Measurements from ENCODE around the gene EFNA2.
"Not testable (repeated sequence)": the region's sequence is repeated elsewhere in the genome, so short reads cannot be mapped to it uniquely, and the experiment has no call there.

EFNA2 gene

DNA sequence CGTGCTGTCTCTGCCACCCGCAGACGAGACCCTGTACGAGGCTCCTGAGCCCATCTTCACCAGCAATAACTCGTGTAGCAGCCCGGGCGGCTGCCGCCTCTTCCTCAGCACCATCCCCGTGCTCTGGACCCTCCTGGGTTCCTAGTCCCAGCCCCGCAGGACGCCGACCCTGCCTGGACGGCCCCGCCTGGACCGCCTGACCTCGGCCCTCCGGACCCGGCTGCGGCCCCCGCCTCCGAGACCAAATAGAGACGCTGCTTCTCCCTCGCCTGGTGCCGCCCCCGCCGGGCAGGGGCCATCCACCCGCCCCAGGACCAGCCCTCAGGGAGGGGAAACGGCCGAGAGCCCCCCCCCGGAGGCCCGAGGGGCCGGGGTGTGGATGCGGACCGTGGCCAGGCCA lies 14.1 kb downstream of the EFNA2 start:
- TF ChIP-seq, protein P1, sequence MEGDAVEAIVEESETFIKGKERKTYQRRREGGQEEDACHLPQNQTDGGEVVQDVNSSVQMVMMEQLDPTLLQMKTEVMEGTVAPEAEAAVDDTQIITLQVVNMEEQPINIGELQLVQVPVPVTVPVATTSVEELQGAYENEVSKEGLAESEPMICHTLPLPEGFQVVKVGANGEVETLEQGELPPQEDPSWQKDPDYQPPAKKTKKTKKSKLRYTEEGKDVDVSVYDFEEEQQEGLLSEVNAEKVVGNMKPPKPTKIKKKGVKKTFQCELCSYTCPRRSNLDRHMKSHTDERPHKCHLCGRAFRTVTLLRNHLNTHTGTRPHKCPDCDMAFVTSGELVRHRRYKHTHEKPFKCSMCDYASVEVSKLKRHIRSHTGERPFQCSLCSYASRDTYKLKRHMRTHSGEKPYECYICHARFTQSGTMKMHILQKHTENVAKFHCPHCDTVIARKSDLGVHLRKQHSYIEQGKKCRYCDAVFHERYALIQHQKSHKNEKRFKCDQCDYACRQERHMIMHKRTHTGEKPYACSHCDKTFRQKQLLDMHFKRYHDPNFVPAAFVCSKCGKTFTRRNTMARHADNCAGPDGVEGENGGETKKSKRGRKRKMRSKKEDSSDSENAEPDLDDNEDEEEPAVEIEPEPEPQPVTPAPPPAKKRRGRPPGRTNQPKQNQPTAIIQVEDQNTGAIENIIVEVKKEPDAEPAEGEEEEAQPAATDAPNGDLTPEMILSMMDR (conservative IDR thresholded peaks at IDR 0.05; ENCODE audit: low read depth, low read length) = no peak
- DNase-seq (ENCODE audit: low read depth) = no peak

DNA sequence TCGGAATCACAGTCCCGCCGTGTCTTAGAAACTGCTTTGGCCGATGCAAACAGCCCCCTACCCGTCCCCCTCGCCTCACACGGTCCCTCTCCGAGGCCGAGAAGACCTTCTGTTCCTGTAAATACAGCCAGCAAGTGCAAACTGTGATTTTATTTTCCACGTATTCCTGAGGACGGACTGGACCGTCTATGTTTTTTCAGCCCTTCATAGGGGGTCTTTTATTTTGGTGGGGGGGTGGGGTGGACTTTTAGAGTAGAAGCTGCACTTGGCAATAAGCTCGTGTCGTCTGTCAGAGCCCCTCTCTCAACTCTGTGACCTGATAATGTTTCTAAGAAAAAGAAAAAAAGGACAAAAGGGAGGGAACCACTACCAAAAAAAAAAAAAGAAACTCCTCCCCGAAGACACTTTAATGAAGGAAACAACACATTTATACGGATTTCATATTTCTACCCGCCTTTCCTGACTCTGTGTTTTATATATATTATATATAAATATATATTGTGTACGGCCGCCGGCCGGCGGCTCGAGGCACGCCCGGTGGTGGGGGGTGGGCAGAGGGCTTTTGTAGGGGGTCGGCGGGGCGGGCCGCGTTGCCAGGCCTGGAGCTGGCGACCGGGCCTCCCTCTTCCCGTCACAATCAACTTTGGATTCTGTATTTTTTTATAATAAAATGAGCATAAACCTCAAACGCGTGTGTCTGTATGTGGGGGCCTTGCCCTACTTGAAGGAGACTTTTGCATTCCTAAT lies 15.2 kb downstream of the EFNA2 start:
- no peak for DNase-seq (ENCODE audit: low read depth)
- no peak overlapping the region for H3K4me3 ChIP-seq (ENCODE audit: low read depth, low read length)
- TF ChIP-seq, protein P1 (conservative IDR thresholded peaks at IDR 0.05; ENCODE audit: low read depth, low read length) = no peak

More for the DNA sequence above, 14.1 kb downstream of the EFNA2 start:
- H3K4me3 ChIP-seq (ENCODE audit: low read depth, low read length) = no peak overlapping the region

DNA sequence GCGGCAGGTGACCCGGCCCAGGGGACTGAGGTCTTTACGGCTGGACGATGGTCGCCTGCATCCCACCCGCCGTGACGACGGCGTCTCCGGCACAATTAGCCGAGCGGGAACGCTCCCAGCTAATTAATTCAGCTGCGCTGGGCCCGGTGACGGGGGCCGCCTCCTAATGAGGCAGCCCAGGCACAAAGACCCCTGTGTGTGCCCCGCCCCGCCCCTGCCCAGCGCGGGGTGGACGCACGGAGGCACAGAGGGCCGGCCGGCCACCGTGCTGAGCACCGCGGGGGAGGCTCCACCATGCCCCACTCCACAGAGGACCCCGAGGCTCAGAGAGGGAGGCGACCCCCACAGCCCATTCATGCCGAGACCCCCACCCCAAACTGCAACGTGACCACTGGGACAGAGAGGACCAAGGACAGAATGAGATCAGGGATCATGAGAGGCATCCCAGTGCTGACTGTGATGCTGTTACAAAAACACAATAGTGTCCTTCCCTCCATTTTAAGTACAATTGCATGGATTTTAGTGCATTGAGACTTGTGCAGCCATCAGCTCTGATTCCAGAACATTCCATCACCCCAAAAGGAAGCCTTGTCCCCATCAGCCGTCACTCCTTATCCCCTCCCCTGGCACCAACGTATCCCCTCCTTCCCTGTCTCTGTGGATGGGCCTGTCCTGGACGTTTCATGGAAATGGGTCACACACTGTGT lies 17.0 kb downstream of the EFNA2 start:
- DNase-seq (ENCODE audit: low read depth) = no peak
- H3K4me3 ChIP-seq (ENCODE audit: low read depth, low read length) = no peak overlapping the region
- TF ChIP-seq, protein P1 (conservative IDR thresholded peaks at IDR 0.05; ENCODE audit: low read depth, low read length) = no peak

DNA sequence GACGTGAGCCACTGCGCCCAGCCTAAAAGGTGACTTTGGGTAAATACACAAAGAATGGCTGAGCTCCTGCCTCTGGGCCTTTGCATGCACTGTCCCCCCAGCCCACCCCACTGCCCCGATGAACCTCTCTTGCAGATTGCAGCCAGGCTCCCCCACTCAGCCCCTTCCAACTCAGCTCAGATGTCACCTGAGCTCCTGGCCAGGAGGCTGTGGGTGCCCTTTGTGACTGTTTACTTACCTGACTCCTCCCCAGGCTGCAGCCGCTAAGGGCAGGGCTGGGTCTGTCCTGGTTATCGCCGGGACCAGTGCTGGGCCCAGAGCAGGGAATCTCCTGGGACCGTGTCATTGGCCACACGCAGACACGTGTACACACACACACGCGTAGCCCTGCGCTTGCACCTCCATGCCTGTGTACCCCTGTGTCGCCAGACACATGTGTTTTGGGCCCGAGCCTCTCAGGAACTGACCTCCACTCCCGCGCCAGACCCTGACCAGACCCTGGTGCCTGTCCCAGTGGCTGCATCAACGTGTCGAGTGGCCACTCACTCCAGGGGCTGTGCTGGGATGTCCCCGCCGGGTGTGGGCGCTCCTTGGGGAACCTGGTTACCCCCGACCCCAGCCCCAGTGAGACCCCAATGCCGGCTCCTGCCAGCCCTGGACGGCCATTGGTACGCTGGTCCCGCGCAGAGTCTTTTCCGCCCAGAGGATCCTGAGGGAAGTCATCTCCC lies 18.7 kb downstream of the EFNA2 start:
- H3K4me3 ChIP-seq (ENCODE audit: low read depth, low read length) = no peak overlapping the region
- TF ChIP-seq, protein P1 (conservative IDR thresholded peaks at IDR 0.05; ENCODE audit: low read depth, low read length) = no peak
- no peak for DNase-seq (ENCODE audit: low read depth)

DNA sequence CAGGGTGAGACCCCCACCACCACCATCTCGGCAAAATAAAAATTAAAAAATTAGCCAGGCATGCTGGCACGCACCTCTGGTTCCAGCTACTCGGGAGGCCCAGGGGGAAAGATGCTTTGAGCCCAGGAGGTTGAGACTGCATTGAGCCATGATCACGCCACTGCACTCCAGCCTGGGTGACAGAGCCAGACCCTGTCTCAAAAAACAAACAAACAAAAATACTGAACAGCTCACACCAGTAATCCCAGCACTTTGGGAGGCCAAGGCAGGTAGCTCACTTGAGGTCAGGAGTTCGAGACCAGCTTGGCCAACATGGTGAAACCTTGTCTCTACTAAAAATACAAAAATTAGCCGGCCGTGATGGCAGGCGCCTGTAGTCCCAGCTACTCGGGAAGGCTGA lies 19.7 kb downstream of the EFNA2 start:
- not testable (repeated sequence) for DNase-seq (ENCODE audit: low read depth); H3K4me3 ChIP-seq (ENCODE audit: low read depth, low read length)

DNA sequence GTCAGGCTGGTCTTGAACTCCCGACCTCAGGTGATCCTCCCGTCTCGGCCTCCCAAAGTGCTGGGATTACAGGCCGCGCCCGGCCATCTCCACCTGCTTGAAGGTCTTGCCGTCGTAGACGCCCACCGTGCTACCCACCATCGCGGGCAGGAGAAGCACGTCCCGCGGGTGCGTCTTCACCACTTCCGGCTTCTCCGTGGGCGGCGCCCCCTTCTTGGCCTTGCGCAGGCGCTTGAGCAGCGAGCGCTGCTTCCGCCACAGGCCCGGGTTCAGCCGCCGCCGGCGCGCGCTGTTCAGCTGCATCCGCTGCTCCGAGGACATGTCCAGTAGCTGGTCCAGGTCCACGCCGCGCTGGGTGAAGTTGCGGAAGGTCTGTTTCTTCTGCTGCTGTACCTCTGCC lies 21.6 kb downstream of the EFNA2 start:
- DNase-seq (ENCODE audit: low read depth) = no peak
- TF ChIP-seq, protein P1 (conservative IDR thresholded peaks at IDR 0.05; ENCODE audit: low read depth, low read length) = no peak
- no peak overlapping the region for H3K4me3 ChIP-seq (ENCODE audit: low read depth, low read length)

DNA sequence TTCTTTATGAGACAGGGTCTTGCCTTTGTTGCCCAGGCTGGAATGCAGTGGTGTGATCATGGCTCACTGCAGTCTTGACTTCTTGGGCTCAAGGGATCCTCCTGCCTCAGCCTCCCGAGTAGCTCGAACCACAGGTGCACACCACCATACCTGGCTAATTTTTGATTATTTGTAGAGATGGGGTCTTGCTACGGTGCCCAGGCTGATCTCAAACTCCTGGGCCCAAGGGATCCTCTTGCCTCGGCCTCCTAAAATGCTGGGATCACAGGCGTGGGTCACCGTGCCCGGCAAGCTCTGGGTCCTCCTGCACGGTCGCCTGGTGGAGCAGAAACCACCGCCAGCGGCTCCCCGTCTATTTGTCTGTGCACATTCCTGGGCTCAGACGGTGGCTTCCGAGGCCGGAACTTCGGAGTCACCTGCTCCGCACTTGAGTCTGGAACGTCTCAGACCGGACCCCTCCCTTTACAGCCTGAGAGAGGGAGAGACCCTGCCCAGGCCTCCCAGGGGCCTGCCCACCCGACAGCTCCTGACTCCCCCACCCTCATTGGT lies 22.2 kb downstream of the EFNA2 start:
- DNase-seq (ENCODE audit: low read depth) = no peak
- H3K4me3 ChIP-seq (ENCODE audit: low read depth, low read length) = no peak overlapping the region
- TF ChIP-seq, protein P1 (conservative IDR thresholded peaks at IDR 0.05; ENCODE audit: low read depth, low read length) = no peak
